ENCODE data around the gene MCU. TPM values are rescaled to one million over a fixed set of nuclear protein-coding genes. Genes with fewer than 3 reads are reported as not detected.
"Not testable (repeated sequence)": the region's sequence is repeated elsewhere in the genome, so short reads cannot be mapped to it uniquely, and the experiment has no call there.

The MCU gene
- total RNA-seq, 4 donors from 2014 or later, result 11.4 to 33.3 (median 24.9) TPM

GRCh38 chr10:72697716-72698115 lies 5.8 kb downstream of the MCU start:
- intact Hi-C loops (cut with DNase I), result loop anchor here (10.0 kb wide), 1 partner anchor 73 kb away; the partner anchor contains the start of gene MICU1
- Histone ChIP-seq H3K4me1 (peaks cover 13 to 15% of the 10 kb centered on the region in 2 donors), H3K27ac (no peak overlapping the region), H3K27me3 (no peaks in the 10 kb centered on the region), H3K36me3 (no peaks in the 10 kb centered on the region), H3K9me3 (no peaks in the 10 kb centered on the region), H3K4me3 (replicated peaks in 1 of 3) (no peak overlapping the region)
- DNase-seq, result no peak
- no peak for TF ChIP-seq POLR2A (IDR thresholded peaks at IDR 0.05)
- TF ChIP-seq CTCF (IDR thresholded peaks at IDR 0.05), result no peak

GRCh38 chr10:72702465-72702864 lies 10.5 kb downstream of the MCU start:
- H3K27me3 ChIP-seq; H3K4me3 ChIP-seq (replicated peaks in 1 of 3); DNase-seq; intact Hi-C loops (cut with DNase I); H3K9me3 ChIP-seq; H3K27ac ChIP-seq; H3K36me3 ChIP-seq; H3K4me1 ChIP-seq: not testable (repeated sequence)
- 81 to 83% methylated on average over 5 of the region's 5 CpGs for WGBS, 2 donors

- Histone ChIP-seq H3K36me3 (no peaks in the 10 kb centered on the region), H3K27me3 (no peaks in the 10 kb centered on the region), H3K9me3 (no peaks in the 10 kb centered on the region), H3K4me3 (replicated peaks in 1 of 3) (no peak overlapping the region), H3K4me1 (peaks cover 0 to under 1% of the 10 kb centered on the region in 2 donors), H3K27ac (no peak overlapping the region)
- no peak for DNase-seq
- 74 to 96% methylated on average over 3 of the region's 3 CpGs for WGBS, 2 donors
- TF ChIP-seq POLR2A (IDR thresholded peaks at IDR 0.05), result no peak
- no peak for TF ChIP-seq CTCF (IDR thresholded peaks at IDR 0.05)
- intact Hi-C loops (cut with DNase I), result no loop called here
Measured at GRCh38 chr10:72702868-72703581, 11.1 kb downstream of the MCU start.

GRCh38 chr10:72704117-72704516 lies 12.2 kb downstream of the MCU start:
- TF ChIP-seq POLR2A (IDR thresholded peaks at IDR 0.05) (no peak), CTCF (IDR thresholded peaks at IDR 0.05) (no peak)
- 94 to 96% methylated on average over 4 of the region's 4 CpGs for WGBS, 2 donors
- intact Hi-C loops (cut with DNase I), result no loop called here

GRCh38 chr10:72709041-72709440 lies 17.1 kb downstream of the MCU start:
- DNase-seq, result no peak
- TF ChIP-seq CTCF (IDR thresholded peaks at IDR 0.05), result no peak
- no peak for TF ChIP-seq POLR2A (IDR thresholded peaks at IDR 0.05)
- Histone ChIP-seq H3K4me1 (peaks cover 8 to 25% of the 10 kb centered on the region in 2 donors), H3K36me3 (no peaks in the 10 kb centered on the region), H3K9me3 (no peaks in the 10 kb centered on the region), H3K27me3 (no peaks in the 10 kb centered on the region), H3K4me3 (replicated peaks in 1 of 3) (no peak overlapping the region), H3K27ac (peak overlapping the region in 1 of 3 donors; percentile 30)
- intact Hi-C loops (cut with DNase I), result no loop called here
- WGBS, 2 donors, result 39 to 45% methylated on average over 1 of the region's 1 CpG

More at GRCh38 chr10:72704117-72704516, 12.2 kb downstream of the MCU start:
- no peak overlapping the region for H3K27ac ChIP-seq
- H3K4me1 ChIP-seq, result peaks cover 0 to 10% of the 10 kb centered on the region in 2 donors
- H3K4me3 ChIP-seq (replicated peaks in 1 of 3), result no peak overlapping the region
- DNase-seq, result no peak
- no peaks in the 10 kb centered on the region for H3K27me3 ChIP-seq
- H3K36me3 ChIP-seq, result no peaks in the 10 kb centered on the region
- no peaks in the 10 kb centered on the region for H3K9me3 ChIP-seq
